Natural killer cell treated with Interleukin-12 subunit alpha and Interleukin-12 subunit beta and Interleukin-15 and Interleukin-18, amount 100 ng/mL, for 72 hours (primary cell): Measurements from ENCODE around the gene GALNT2. TPM values are rescaled to one million over a fixed set of nuclear protein-coding genes. Genes with fewer than 3 reads are reported as not detected.

ENCODE experiments used
- ATAC-seq, 2 donors: fragments of 150-1000 bp; cut with Tn5 transposase in 1 of 2; sonication (Bioruptor Pico), chemical (Tn5 transposase) in 1 of 2; 2 replicates each; pipeline ENCODE4 v1.10.0; 2021
- DNase-seq: peaks from one replicate; pipeline ENCODE4 v3.0.0; 2022; ENCODE audit warnings: low spot score
- H3K27ac Mint-ChIP-seq, 2 donors: 1 replicate in 1 of 2; 2 replicates in 1 of 2; pipeline ENCODE4 v1.8.0; 2022; ENCODE audit warnings: mixed read lengths in 2 of 2, mild to moderate bottlenecking in 1 of 2, moderate library complexity in 1 of 2
- H3K27me3 Mint-ChIP-seq, 2 donors: 1 replicate in 1 of 2; 2 replicates in 1 of 2; pipeline ENCODE4 v1.8.0; 2022; ENCODE audit warnings: mixed read lengths in 2 of 2
- H3K36me3 Mint-ChIP-seq: one replicate; pipeline ENCODE4 v1.8.0; 2022; ENCODE audit warnings: mixed read lengths
- H3K4me1 Mint-ChIP-seq, 2 donors: 1 replicate in 1 of 2; 2 replicates in 1 of 2; pipeline ENCODE4 v1.8.0; 2022; ENCODE audit warnings: low read depth in 2 of 2, mixed read lengths in 2 of 2, mild to moderate bottlenecking in 1 of 2
- H3K4me3 Mint-ChIP-seq: one replicate; pipeline ENCODE4 v1.8.0; 2022; ENCODE audit warnings: mixed read lengths
- H3K9me3 Mint-ChIP-seq: 2 replicates; pipeline ENCODE4 v1.8.0; 2022; ENCODE audit warnings: mixed read lengths
- total RNA-seq, 2 donors: library from RNA; stranded (reverse); gene quantifications; one replicate each; pipeline ENCODE4 v1.2.3, GENCODE V29; 2022

GALNT2 gene
- total RNA-seq, 2 donors from 2014 or later: 37.7 to 51.5 TPM

DNA sequence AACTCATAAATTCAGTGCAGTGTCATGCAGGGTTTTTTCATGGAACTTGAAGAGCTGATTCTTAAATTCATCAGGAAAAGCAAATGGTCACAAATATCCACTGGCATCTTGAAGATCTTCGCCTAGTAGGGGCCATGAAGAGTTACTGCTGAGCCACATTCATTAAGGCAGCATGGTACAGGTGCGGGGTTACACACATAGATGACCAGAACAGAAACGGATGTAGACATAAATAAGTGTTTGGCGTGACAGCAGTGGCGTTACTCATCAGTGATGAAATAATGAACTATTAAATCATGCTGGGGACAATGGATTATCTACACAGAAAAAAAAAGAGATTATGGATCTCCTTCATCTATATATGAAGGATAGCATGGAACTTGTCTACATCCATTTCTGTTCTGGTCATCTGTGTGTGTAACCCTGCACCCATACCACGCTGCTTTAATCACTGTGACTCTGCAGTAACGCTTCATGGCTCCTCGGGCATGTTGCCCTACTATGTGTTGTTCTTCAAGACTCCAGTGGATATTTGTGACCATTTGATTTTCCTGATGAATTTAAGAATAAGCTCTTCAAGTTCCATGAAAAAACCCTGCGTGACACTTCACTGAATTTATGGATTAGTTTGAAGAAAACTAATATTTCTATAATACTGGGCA is 161.3 kb downstream of the GALNT2 start:
- ATAC-seq (no peak), DNase-seq (no peak)
- Mint-ChIP-seq H3K9me3 (no peaks in the 10 kb centered on the region), H3K27me3 (no peaks in the 10 kb centered on the region), H3K4me3 (no peak overlapping the region), H3K36me3 (no peaks in the 10 kb centered on the region), H3K4me1 (peaks cover 14 to 17% of the 10 kb centered on the region in 2 donors), H3K27ac (no peak overlapping the region)

DNA sequence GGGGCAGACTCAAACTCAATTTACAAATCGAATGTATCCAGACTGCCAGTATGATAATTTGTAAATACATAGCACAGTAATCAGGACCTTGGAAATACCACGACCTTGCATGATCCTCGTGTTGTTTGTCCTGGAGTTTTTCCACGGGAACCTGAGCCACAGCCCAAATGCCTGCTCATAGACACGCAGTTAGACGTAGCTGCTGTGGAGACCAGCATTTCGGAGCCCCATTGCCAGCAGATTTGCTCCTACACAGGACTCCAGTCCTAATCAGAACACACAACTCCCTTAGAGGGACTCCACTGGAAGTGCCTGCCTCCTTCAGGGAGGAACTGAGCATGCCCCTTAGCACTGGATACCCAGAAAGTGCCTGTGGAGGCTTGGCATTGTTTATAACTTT is 163.2 kb downstream of the GALNT2 start:
- H3K4me1 Mint-ChIP-seq: peaks cover 13 to 16% of the 10 kb centered on the region in 2 donors
- H3K27ac Mint-ChIP-seq: no peak overlapping the region
- no peak overlapping the region for H3K4me3 Mint-ChIP-seq
- no peaks in the 10 kb centered on the region for H3K9me3 Mint-ChIP-seq
- no peak for DNase-seq
- no peaks in the 10 kb centered on the region for H3K27me3 Mint-ChIP-seq
- no peak for ATAC-seq
- H3K36me3 Mint-ChIP-seq: no peaks in the 10 kb centered on the region

DNA sequence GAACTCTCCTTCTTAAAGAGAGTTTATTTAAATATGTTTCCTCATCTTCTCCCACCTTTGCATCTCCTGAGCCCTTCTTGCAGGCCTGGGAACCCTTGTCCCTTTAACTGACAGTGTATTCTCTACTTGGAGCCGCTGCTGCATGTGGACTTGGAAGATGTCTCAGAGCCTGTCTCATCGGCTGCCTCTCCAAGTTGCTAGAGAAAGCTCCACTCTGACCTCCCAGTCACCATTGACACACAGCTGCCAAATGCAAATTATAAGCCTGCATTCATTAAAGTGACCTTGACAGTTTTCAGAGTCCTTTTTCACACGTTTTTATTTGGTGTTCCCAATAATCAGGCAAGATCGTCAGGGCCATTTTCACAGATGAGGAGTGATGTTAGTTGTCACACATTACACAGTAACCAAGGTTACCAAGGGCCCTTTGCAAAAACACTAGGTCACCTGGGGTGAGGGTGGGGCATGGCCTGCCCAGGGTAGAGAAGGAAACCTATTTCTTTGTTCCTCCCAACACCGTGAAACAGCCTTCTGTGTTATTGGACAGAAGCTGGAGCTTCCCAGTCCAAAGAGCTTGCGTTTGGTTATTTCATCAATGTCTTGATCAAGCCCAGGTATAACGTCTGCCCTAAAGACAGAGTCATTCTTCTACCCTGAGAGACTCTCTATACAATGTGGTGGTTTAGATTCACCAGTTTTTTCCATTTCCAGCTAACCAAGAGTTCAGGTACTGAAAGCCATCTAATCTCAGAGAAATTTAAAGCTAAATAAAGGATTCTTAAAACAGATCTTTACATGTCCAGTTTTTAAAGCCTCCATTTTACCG is 164.1 kb downstream of the GALNT2 start:
- peak overlapping the region in 1 of 2 donors; percentile 14 for H3K27ac Mint-ChIP-seq
- peaks cover 11 to 16% of the 10 kb centered on the region in 2 donors for H3K4me1 Mint-ChIP-seq
- no peaks in the 10 kb centered on the region for H3K27me3 Mint-ChIP-seq
- no peak for DNase-seq
- no peak overlapping the region for H3K4me3 Mint-ChIP-seq
- H3K36me3 Mint-ChIP-seq: no peaks in the 10 kb centered on the region
- no peak for ATAC-seq
- no peaks in the 10 kb centered on the region for H3K9me3 Mint-ChIP-seq

DNA sequence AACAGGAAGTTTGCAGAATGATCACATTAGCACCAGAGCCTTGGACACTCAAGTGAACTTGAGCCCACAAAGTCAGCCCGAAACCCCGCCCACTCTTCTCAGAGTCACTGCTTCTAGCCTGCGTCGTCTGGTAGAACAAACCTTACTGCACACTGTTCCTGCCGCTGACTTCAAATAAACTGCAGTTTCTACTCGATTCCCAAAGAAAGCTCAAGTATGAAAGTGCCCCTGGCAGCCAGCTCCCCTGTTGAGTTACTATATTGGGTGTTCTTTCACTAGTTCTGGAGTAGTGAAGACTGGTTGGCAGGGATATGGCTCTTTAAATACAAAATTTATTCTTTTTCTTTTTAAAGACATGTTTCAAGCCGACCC is 164.7 kb downstream of the GALNT2 start:
- Mint-ChIP-seq H3K4me3 (no peak overlapping the region), H3K4me1 (peaks cover 11 to 16% of the 10 kb centered on the region in 2 donors), H3K9me3 (no peaks in the 10 kb centered on the region), H3K27ac (peak overlapping the region in 1 of 2 donors; percentile 14), H3K27me3 (no peaks in the 10 kb centered on the region), H3K36me3 (no peaks in the 10 kb centered on the region)
- DNase-seq (no peak), ATAC-seq (no peak)

- H3K27me3 Mint-ChIP-seq: no peaks in the 10 kb centered on the region
- H3K27ac Mint-ChIP-seq: no peak overlapping the region
- H3K4me1 Mint-ChIP-seq: peaks cover 11 to 16% of the 10 kb centered on the region in 2 donors
- no peak overlapping the region for H3K4me3 Mint-ChIP-seq
- ATAC-seq (no peak), DNase-seq (no peak)
- H3K36me3 Mint-ChIP-seq: no peaks in the 10 kb centered on the region
- no peaks in the 10 kb centered on the region for H3K9me3 Mint-ChIP-seq
These were observed 165.3 kb downstream of the GALNT2 start for GRCh38 chr1:230232371-230232771.

- H3K36me3 Mint-ChIP-seq: no peaks in the 10 kb centered on the region
- H3K4me3 Mint-ChIP-seq: no peak overlapping the region
- no peaks in the 10 kb centered on the region for H3K9me3 Mint-ChIP-seq
- H3K4me1 Mint-ChIP-seq: peaks cover 11 to 16% of the 10 kb centered on the region in 2 donors
- no peaks in the 10 kb centered on the region for H3K27me3 Mint-ChIP-seq
- no peak overlapping the region for H3K27ac Mint-ChIP-seq
- DNase-seq: no peak
- no peak for ATAC-seq
These were observed 166.7 kb downstream of the GALNT2 start for GRCh38 chr1:230233786-230234185.

DNA sequence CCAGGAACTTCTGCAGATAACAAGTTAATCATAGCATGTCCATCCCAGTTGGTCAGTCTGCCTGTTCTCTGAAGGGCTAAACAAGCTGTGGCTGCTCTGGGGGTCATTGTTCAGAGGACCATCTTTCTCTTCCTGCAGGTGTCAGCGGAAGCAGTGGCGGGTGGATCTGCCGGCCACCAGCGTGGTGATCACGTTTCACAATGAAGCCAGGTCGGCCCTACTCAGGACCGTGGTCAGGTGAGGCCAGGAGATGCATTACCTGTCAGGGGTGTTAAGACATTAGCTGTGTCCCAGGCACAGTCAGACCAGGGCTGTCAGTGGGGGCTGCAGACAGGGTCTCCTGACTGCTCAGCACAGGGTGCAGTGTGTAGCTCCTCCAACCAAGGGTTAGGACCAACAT is 168.8 kb downstream of the GALNT2 start:
- no peak for ATAC-seq
- no peaks in the 10 kb centered on the region for H3K9me3 Mint-ChIP-seq
- peaks cover 7% of the 10 kb centered on the region for H3K36me3 Mint-ChIP-seq

DNA sequence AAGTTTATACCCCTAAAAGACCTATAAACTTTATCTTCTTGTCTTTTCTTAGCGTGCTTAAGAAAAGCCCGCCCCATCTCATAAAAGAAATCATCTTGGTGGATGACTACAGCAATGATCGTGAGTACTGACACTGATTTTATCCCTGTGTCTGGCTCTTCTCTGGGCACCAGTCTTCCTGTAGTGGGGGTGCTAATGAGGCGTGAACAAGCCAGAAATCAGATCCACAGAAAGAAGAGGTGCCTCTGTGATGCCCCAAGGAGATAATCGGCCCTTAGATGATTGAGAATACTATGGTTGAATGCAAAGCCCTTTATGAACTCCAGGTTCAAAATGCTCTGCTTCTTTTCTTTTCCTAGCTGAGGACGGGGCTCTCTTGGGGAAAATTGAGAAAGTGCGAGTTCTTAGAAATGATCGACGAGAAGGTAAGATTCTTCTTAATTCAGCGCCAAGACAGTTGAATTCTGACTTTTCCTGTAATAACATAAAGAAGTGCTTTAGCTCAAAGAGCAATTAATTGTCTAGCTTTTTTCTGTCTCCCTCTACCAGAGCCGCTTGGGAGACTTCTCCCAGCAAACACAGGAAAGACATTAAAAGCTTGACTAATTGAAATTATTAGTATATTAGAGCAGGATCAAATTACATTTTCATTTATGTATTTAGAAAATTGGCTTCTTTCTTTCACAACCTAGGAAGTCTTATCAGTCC is 169.4 kb downstream of the GALNT2 start:
- Mint-ChIP-seq H3K4me1 (peaks cover 13 to 14% of the 10 kb centered on the region in 2 donors), H3K27me3 (no peaks in the 10 kb centered on the region), H3K36me3 (peaks cover 12% of the 10 kb centered on the region)

More for the DNA sequence above, 168.8 kb downstream of the GALNT2 start:
- Mint-ChIP-seq H3K27ac (no peak overlapping the region), H3K4me1 (peaks cover 14 to 15% of the 10 kb centered on the region in 2 donors), H3K4me3 (no peak overlapping the region), H3K27me3 (no peaks in the 10 kb centered on the region)
- no peak for DNase-seq

GRCh38 chr1:230237009-230237370 is 170.0 kb downstream of the GALNT2 start:
- Mint-ChIP-seq H3K27me3 (no peaks in the 10 kb centered on the region), H3K4me1 (peaks cover 12% of the 10 kb centered on the region in 2 donors), H3K4me3 (no peak overlapping the region), H3K9me3 (no peaks in the 10 kb centered on the region), H3K36me3 (peaks cover 12% of the 10 kb centered on the region), H3K27ac (no peak overlapping the region)
- ATAC-seq (no peak), DNase-seq (no peak)

More for the DNA sequence above, 169.4 kb downstream of the GALNT2 start:
- ATAC-seq: no peak
- no peak overlapping the region for H3K4me3 Mint-ChIP-seq
- no peak overlapping the region for H3K27ac Mint-ChIP-seq
- no peak for DNase-seq
- H3K9me3 Mint-ChIP-seq: no peaks in the 10 kb centered on the region

DNA sequence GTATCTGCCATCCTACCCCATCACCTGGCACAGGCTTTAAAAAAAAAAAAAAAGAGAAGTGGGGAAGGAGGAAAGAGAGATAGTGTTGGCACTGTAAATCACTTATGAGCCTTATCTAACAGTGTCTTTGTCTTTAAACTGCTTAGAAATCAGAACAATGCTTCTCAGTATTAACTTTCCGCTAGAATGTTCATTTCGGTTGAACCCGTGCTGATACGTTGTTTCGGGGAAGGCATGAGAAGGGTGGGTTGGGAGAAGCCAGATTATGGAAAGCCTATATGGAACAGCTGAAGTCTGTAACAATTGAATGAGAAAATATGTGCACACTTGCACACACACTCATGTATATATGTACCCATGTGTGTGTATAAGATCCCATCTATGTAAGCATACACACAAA is 170.8 kb downstream of the GALNT2 start:
- Mint-ChIP-seq H3K27me3 (no peaks in the 10 kb centered on the region), H3K27ac (peak overlapping the region in 1 of 2 donors; percentile 39), H3K4me1 (peaks cover 12% of the 10 kb centered on the region in 2 donors), H3K36me3 (peaks cover 12% of the 10 kb centered on the region), H3K9me3 (no peaks in the 10 kb centered on the region), H3K4me3 (no peak overlapping the region)
- DNase-seq (no peak), ATAC-seq (no peak)

DNA sequence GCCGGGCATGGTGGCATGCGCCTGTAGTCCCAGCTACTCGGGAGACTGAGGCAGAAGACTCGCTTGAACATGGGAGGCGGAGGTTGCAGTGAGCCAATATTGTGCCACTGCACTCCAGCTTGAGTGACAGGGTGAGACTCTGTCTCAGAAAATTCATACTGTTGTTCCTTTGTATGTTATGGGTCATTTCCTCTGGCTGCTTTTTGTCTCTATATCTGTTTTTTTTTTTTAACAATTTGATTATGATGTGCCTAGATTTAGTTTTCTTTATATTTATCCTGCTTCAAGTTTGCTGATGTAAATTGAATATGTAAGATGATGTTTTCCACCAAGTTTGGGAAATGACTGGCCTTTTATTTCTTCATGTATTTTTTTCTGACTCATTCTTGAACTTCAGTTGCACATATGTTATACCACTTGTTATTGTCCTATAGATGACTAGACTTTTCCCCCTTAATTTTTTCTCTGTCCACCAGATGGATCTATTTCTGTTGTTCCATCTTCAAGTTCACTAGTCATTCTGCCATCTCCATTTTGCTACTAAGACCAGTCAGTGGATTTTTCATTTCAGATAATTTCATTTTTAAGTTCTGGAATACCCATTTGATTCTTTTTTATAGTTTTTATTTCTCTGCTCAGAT is 173.5 kb downstream of the GALNT2 start:
- H3K4me3 Mint-ChIP-seq: peak overlapping the region; percentile 13
- ATAC-seq: peak; percentile 65 to 85
- H3K27me3 Mint-ChIP-seq: no peaks in the 10 kb centered on the region
- DNase-seq: no peak
- peak overlapping the region; percentile 58 to 60 for H3K27ac Mint-ChIP-seq
- peaks cover 9 to 12% of the 10 kb centered on the region in 2 donors for H3K4me1 Mint-ChIP-seq
- H3K9me3 Mint-ChIP-seq: no peaks in the 10 kb centered on the region
- peaks cover 13% of the 10 kb centered on the region for H3K36me3 Mint-ChIP-seq

- Mint-ChIP-seq H3K4me1 (peaks cover 12 to 17% of the 10 kb centered on the region in 2 donors), H3K27me3 (no peaks in the 10 kb centered on the region), H3K4me3 (no peak overlapping the region), H3K27ac (no peak overlapping the region), H3K9me3 (no peaks in the 10 kb centered on the region), H3K36me3 (peaks cover 19% of the 10 kb centered on the region)
- DNase-seq: no peak
- no peak for ATAC-seq
These were observed 175.3 kb downstream of the GALNT2 start for GRCh38 chr1:230242326-230242725.

DNA sequence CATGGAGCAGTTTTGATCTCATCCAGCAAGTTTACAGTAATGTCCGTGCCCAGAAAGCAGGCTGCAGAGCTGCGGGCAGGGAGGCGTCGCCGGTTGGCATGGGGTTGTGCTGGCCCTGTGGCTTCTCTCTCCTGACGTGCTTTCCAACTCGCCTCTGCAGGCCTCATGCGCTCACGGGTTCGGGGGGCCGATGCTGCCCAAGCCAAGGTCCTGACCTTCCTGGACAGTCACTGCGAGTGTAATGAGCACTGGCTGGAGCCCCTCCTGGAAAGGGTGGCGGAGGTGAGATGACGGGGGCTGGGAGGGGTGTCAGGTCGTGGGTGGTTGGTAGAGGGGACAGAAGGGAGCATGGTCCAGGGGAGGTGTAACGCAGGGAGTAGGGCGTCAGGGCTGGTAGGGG is 176.1 kb downstream of the GALNT2 start:
- Mint-ChIP-seq H3K27me3 (no peaks in the 10 kb centered on the region), H3K4me1 (peaks cover 12 to 17% of the 10 kb centered on the region in 2 donors), H3K36me3 (peaks cover 19% of the 10 kb centered on the region), H3K9me3 (no peaks in the 10 kb centered on the region), H3K4me3 (no peak overlapping the region), H3K27ac (no peak overlapping the region)
- ATAC-seq (no peak), DNase-seq (no peak)
